ENCODE results near the gene PPP2R2C.

Gene PPP2R2C

GRCh38 chr4:6487466-6487865, 15.1 kb upstream of the PPP2R2C start:
- TF ChIP-seq CTCF (conservative IDR thresholded peaks at IDR 0.05; ENCODE audit: low read depth, low read length): no peak
- H3K4me3 ChIP-seq (ENCODE audit: low read depth, low read length): no peak overlapping the region
- DNase-seq (ENCODE audit: low read depth): no peak

- no peak for DNase-seq (ENCODE audit: low read depth)
- no peak for TF ChIP-seq CTCF (conservative IDR thresholded peaks at IDR 0.05; ENCODE audit: low read depth, low read length)
- no peak overlapping the region for H3K4me3 ChIP-seq (ENCODE audit: low read depth, low read length)
These were observed 8.2 kb upstream of the PPP2R2C start for GRCh38 chr4:6480534-6481088.

- no peak overlapping the region for H3K4me3 ChIP-seq (ENCODE audit: low read depth, low read length)
- TF ChIP-seq CTCF (conservative IDR thresholded peaks at IDR 0.05; ENCODE audit: low read depth, low read length): no peak
- no peak for DNase-seq (ENCODE audit: low read depth)
These were observed 6.3 kb upstream of the PPP2R2C start for GRCh38 chr4:6478546-6479220.

GRCh38 chr4:6476893-6477292, 4.5 kb upstream of the PPP2R2C start:
- no peak overlapping the region for H3K4me3 ChIP-seq (ENCODE audit: low read depth, low read length)
- TF ChIP-seq CTCF (conservative IDR thresholded peaks at IDR 0.05; ENCODE audit: low read depth, low read length): no peak
- DNase-seq (ENCODE audit: low read depth): no peak

- H3K4me3 ChIP-seq (ENCODE audit: low read depth, low read length): no peak overlapping the region
- no peak for DNase-seq (ENCODE audit: low read depth)
- no peak for TF ChIP-seq CTCF (conservative IDR thresholded peaks at IDR 0.05; ENCODE audit: low read depth, low read length)
These were observed 3.1 kb upstream of the PPP2R2C start for GRCh38 chr4:6475492-6476020.

GRCh38 chr4:6474705-6475457, 2.5 kb upstream of the PPP2R2C start:
- no peak for DNase-seq (ENCODE audit: low read depth)
- H3K4me3 ChIP-seq (ENCODE audit: low read depth, low read length): no peak overlapping the region
- no peak for TF ChIP-seq CTCF (conservative IDR thresholded peaks at IDR 0.05; ENCODE audit: low read depth, low read length)
